Liver (tissue), 3 donors: Measurements from ENCODE around the gene MAP1S.

ENCODE experiments used
- CTCF ChIP-seq: fragments of 150-350 bp; IDR thresholded peaks from 2 replicates; pipeline ENCODE4 v1.5.1; 2017; ENCODE audit warnings: improper control_type of control experiment, low read depth, low read length; ENCODE audit not compliant: missing input control
- FOXA1 ChIP-seq: IDR thresholded peaks from 2 replicates; pipeline ENCODE4 v1.6.1; 2016; ENCODE audit warnings: antibody characterized with exemption
- GABPA ChIP-seq, 2 donors: IDR thresholded peaks in 1 of 2; conservative IDR thresholded peaks in 1 of 2; 2 replicates each; pipeline ENCODE4 v1.6.1; 2016; ENCODE audit warnings: antibody characterized with exemption in 2 of 2, mild to moderate bottlenecking in 1 of 2, moderate library complexity in 1 of 2
- HNF4G ChIP-seq: IDR thresholded peaks from 2 replicates; pipeline ENCODE4 v1.6.1; 2016; ENCODE audit warnings: antibody characterized with exemption
- JUND ChIP-seq, 2 donors: IDR thresholded peaks; 2 replicates each; pipeline ENCODE4 v1.6.1; 2016; ENCODE audit warnings: antibody characterized with exemption in 2 of 2
- RAD21 ChIP-seq, 2 donors: IDR thresholded peaks; 2 replicates each; pipeline ENCODE4 v1.6.1; 2016; ENCODE audit warnings: antibody characterized with exemption in 2 of 2, mild to moderate bottlenecking in 2 of 2
- RXRA ChIP-seq, 2 donors: IDR thresholded peaks; 2 replicates each; pipeline ENCODE4 v1.6.1; 2017 to 2018; ENCODE audit warnings: antibody characterized with exemption in 2 of 2, mild to moderate bottlenecking in 1 of 2
- SP1 ChIP-seq: IDR thresholded peaks from 2 replicates; pipeline ENCODE4 v1.6.1; 2018; ENCODE audit warnings: antibody characterized with exemption, mild to moderate bottlenecking
- TAF1 ChIP-seq: conservative IDR thresholded peaks from 2 replicates; pipeline ENCODE4 v1.6.1; 2016; ENCODE audit warnings: antibody characterized with exemption, mild to moderate bottlenecking
- YY1 ChIP-seq: IDR thresholded peaks from 2 replicates; pipeline ENCODE4 v1.6.1; 2016; ENCODE audit warnings: antibody characterized with exemption, mild to moderate bottlenecking
- TF ChIP-seq, protein P1 (sequence below): IDR thresholded peaks from 2 replicates; pipeline ENCODE4 v1.6.1; 2016; ENCODE audit warnings: antibody characterized with exemption
- TF ChIP-seq, protein P2 (sequence below): IDR thresholded peaks from 2 replicates; pipeline ENCODE4 v1.6.1; 2016; ENCODE audit warnings: antibody characterized with exemption
- TF ChIP-seq, protein P3 (sequence below): IDR thresholded peaks from 2 replicates; pipeline ENCODE4 v1.6.1; 2016; ENCODE audit warnings: antibody characterized with exemption, mild to moderate bottlenecking
- donor health status: healthy.
- donor health status: healthy.

DNA sequence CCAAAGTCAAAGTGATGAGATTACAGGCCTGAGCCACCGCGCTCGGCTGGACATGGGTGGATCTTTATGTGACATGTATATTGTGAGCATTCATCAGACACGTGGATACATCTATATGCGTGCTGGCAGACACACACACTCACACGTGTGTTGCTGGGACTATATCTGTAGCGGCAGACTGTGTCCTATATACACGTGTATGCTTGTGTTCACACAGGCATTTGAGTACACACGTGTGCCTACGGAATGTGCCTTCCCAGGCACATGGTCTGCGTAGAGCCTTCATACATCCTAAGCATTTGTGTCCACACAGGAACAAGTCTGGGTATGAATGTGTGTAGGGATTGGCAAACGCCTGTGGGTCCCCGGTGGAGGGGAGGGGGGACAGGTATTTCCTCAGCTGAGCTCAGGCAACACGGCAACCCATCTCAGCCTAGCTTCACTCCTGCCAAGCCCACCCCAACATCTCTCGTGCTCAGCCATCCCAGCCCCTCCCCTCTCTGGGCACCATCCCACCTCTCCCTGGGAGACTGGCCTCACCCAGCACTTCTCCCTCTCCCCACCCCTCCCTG lies 33.7 kb upstream of the MAP1S start:
- TF ChIP-seq YY1 = no peak
- no peak for TF ChIP-seq JUND (IDR thresholded peaks at IDR 0.05)
- TF ChIP-seq CTCF = no peak
- TF ChIP-seq, protein P1, sequence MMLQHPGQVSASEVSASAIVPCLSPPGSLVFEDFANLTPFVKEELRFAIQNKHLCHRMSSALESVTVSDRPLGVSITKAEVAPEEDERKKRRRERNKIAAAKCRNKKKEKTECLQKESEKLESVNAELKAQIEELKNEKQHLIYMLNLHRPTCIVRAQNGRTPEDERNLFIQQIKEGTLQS = no peak
- no peak for TF ChIP-seq RAD21 (IDR thresholded peaks at IDR 0.05)
- TF ChIP-seq GABPA (IDR thresholded peaks at IDR 0.05 in 1 of 2, conservative IDR thresholded peaks at IDR 0.05 in 1 of 2) = no peak
- TF ChIP-seq, protein P2, sequence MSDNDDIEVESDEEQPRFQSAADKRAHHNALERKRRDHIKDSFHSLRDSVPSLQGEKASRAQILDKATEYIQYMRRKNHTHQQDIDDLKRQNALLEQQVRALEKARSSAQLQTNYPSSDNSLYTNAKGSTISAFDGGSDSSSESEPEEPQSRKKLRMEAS = no peak
- no peak for TF ChIP-seq RXRA (IDR thresholded peaks at IDR 0.05)
- no peak for TF ChIP-seq SP1
- TF ChIP-seq FOXA1 = no peak
- TF ChIP-seq, protein P3, sequence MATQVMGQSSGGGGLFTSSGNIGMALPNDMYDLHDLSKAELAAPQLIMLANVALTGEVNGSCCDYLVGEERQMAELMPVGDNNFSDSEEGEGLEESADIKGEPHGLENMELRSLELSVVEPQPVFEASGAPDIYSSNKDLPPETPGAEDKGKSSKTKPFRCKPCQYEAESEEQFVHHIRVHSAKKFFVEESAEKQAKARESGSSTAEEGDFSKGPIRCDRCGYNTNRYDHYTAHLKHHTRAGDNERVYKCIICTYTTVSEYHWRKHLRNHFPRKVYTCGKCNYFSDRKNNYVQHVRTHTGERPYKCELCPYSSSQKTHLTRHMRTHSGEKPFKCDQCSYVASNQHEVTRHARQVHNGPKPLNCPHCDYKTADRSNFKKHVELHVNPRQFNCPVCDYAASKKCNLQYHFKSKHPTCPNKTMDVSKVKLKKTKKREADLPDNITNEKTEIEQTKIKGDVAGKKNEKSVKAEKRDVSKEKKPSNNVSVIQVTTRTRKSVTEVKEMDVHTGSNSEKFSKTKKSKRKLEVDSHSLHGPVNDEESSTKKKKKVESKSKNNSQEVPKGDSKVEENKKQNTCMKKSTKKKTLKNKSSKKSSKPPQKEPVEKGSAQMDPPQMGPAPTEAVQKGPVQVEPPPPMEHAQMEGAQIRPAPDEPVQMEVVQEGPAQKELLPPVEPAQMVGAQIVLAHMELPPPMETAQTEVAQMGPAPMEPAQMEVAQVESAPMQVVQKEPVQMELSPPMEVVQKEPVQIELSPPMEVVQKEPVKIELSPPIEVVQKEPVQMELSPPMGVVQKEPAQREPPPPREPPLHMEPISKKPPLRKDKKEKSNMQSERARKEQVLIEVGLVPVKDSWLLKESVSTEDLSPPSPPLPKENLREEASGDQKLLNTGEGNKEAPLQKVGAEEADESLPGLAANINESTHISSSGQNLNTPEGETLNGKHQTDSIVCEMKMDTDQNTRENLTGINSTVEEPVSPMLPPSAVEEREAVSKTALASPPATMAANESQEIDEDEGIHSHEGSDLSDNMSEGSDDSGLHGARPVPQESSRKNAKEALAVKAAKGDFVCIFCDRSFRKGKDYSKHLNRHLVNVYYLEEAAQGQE = no peak
- no peak for TF ChIP-seq HNF4G
- TF ChIP-seq TAF1 = no peak
